Measurements from ENCODE around the gene KASH5. TPM values are rescaled to one million over a fixed set of nuclear protein-coding genes. Genes with fewer than 3 reads are reported as not detected.

Gene KASH5
- total RNA-seq, 1 experiment from 2014 or later = not detected

GRCh38 chr19:49447485-49448431 lies 59.7 kb downstream of the KASH5 start:
- no CpG with 5 or more reads among the region's 32 CpGs for WGBS (ENCODE audit: extremely low coverage, insufficient read length, low lambda C conversion rate)

More at GRCh38 chr19:49447485-49448431, 59.7 kb downstream of the KASH5 start:
- no peak overlapping the region for H3K56ac ChIP-seq (ENCODE audit: insufficient read length, low read depth, low read length)
- H3K4ac ChIP-seq (ENCODE audit: low read depth, low read length) = no peak overlapping the region
- H3K4me2 ChIP-seq (ENCODE audit: insufficient read depth, insufficient read length, low read length) = no peak overlapping the region
- H2BK15ac ChIP-seq (ENCODE audit: low read depth, low read length) = no peak overlapping the region
- DNase-seq = peak; percentile 94
- peak overlapping the region in 2 of 3 experiments; percentile 66 to 86; a peak in 6 of 7 replicates for H3K27ac Mint-ChIP-seq
- no peak overlapping the region for H3K23ac ChIP-seq (ENCODE audit: insufficient read length, low read depth, low read length)
- no peaks in the 10 kb centered on the region; the same call in 1 of the 2 replicates for H3K79me2 ChIP-seq (ENCODE audit: insufficient read depth, low read length)
- no peak overlapping the region for H2BK12ac ChIP-seq (ENCODE audit: insufficient read length, low read depth, low read length)
- H2AK5ac ChIP-seq (ENCODE audit: insufficient read length, low read length) = no peak overlapping the region
- no peaks in the 10 kb centered on the region for H4K20me1 ChIP-seq (ENCODE audit: control insufficient read depth, insufficient read depth, insufficient read length)
- no peak overlapping the region; the same call in 1 of the 2 replicates for H3K14ac ChIP-seq (ENCODE audit: insufficient read depth, low read length)
- H3K4me3 Mint-ChIP-seq = peak overlapping the region; percentile 25 to 50; a peak in 3 of 5 replicates
- no peak overlapping the region for H4K8ac ChIP-seq (replicated peaks; ENCODE audit: insufficient read length, low read depth, low read length)
- H3K4me1 Mint-ChIP-seq = peaks cover 17 to 38% of the 10 kb centered on the region in 2 experiments
- no peak overlapping the region for H2BK5ac ChIP-seq (ENCODE audit: insufficient read length, low read length)
- H2AFZ ChIP-seq (ENCODE audit: low read length) = no peak overlapping the region
- H3K27ac ChIP-seq (ENCODE audit: insufficient read length, low read depth, low read length) = no peak overlapping the region
- H4K91ac ChIP-seq (ENCODE audit: insufficient read length, low read depth, low read length) = no peak overlapping the region
- no peaks in the 10 kb centered on the region for H3K27me3 ChIP-seq (ENCODE audit: insufficient read depth, low read length)
- H3K27me3 Mint-ChIP-seq (ENCODE audit: low read depth) = peaks cover 2% of the 10 kb centered on the region; the same call in 1 of the 2 replicates
- H3K23me2 ChIP-seq (ENCODE audit: insufficient read length, low read depth, low read length, poor library complexity, severe bottlenecking) = peaks cover 6% of the 10 kb centered on the region
- no peaks in the 10 kb centered on the region for H3K4me1 ChIP-seq (ENCODE audit: insufficient read depth, low read length)
- H2BK20ac ChIP-seq (ENCODE audit: low read depth, low read length, poor library complexity, severe bottlenecking) = no peak overlapping the region
- peaks cover 39 to 53% (median 50%) of the 10 kb centered on the region in 3 experiments for H3K36me3 Mint-ChIP-seq (ENCODE audit: insufficient read depth in 1 of 3, low read depth in 3 of 3)
- no peaks in the 10 kb centered on the region for H3K9me3 Mint-ChIP-seq
- peaks cover 4% of the 10 kb centered on the region for H3K79me1 ChIP-seq (ENCODE audit: insufficient read depth, low read depth, low read length, poor library complexity, severe bottlenecking)
- no peaks in the 10 kb centered on the region for H3K9me3 ChIP-seq (ENCODE audit: control insufficient read depth, low read depth, low read length)
- no peak overlapping the region for H3K9ac ChIP-seq (ENCODE audit: extremely low read depth, insufficient read length, low read length)
- no peak overlapping the region for H2BK120ac ChIP-seq (ENCODE audit: low read depth, low read length, poor library complexity, severe bottlenecking)
- H3K18ac ChIP-seq (ENCODE audit: insufficient read length, low read depth, low read length) = no peak overlapping the region
- TF ChIP-seq CTCF (conservative IDR thresholded peaks at IDR 0.05) = no peak
- no peak overlapping the region for H4K5ac ChIP-seq (ENCODE audit: insufficient read length, low read depth, low read length)
- H3T11ph ChIP-seq (ENCODE audit: low read length) = no peak overlapping the region
